ENCODE data around the gene PRORP.
"Not testable (repeated sequence)": the region's sequence is repeated elsewhere in the genome, so short reads cannot be mapped to it uniquely, and the experiment has no call there.

The PRORP gene

DNA sequence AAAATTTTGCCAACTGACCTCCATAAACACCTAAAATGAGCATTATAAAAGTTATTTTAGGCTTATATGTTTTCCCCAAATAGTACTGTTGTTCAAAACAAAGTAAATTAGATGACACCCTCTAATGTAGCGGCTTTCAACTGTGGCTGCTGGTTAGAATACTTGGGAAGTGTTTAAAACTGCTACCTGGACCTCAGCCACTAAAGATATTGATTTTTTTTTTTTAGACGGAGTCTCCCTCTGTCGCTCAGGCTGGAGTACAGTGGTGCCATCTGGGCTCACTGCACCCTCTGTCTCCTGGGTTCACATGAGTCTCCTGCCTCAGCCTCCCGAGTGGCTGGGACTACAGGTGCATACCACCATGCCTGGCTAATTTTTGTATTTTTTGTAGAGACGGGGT lies 16.2 kb downstream of the PRORP start:
- no peak for DNase-seq (ENCODE audit: low read depth)

DNA sequence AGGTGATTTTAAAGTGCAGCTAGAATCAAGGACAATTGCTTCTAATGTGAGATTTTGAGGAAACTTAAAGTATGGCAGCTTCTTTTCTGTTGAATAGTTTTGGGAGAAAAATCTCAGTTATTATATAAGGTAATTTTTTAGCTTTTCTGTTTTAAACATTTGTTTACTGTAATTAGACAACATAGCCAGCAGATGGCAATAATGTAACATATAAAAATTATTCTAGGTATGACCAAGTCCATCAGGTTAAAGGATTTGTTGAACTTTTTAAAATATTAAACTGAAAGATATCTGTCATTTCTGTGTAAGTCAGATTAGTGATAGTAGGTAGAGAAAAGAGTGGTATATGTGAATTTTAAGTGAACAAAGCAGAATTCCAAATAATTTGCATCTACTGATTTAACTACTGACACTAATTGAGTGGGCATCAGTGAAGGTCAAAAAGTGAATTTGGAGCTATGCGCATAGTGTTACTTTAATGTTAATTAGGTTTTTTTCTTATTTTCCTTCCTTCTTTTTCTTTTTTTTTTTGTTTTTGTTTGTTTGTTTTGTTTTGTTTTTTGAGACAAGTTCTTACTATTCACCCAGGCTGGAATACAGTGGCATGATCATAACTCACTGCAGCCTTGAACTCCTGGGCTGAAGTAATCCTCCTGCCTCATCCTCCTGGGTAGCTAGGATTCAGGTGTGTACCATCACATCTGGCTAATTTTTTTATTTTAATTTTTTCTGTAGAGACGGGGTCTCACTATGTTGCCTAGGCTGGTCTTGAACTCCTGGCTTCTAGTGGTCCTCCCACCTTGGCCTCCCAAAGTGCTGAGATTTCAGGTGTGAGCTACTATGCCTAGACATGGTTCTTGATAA lies 18.6 kb downstream of the PRORP start:
- DNase-seq (ENCODE audit: low read depth): no peak

DNA sequence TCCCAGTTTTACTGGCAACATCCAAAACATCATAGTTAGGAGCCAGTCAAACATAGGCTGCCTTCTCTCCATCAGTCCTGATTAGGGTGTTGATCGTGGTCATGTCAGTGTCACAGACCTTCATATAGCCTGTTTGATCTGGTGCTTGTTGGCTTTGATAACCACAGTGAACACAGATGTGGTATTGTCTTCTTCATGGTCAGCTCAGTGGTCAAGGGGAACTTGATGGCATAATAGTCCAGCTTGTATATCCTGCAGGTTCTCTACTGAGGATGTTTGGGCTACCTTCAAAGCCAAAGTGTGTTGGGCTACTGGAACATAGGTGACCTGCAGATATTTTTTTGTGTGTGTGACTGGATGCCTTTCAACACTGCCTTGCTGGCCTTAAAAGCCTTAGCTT lies 21.7 kb downstream of the PRORP start:
- DNase-seq (ENCODE audit: low read depth): no peak

DNA sequence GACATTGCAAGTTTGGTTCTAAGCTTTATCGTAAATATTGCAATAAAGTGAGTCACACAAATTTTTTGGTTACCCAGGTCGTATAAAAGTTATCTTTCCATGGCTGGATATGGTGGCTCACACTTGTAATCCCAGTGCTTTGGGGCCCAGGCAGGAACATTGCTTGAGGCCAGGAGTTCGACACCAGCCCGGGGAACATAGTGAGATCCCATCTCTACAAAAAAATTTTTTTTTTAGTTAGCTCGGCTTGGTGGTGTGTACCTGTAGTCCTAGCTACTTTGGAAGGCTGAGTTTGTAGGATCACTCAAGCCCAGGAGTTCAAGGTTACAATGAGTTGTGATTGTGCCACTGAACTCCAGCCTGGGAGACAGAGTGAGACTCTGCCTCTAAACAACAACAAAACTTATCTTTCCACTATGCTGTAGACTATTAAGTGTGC lies 24.4 kb downstream of the PRORP start:
- no peak for DNase-seq (ENCODE audit: low read depth)

DNA sequence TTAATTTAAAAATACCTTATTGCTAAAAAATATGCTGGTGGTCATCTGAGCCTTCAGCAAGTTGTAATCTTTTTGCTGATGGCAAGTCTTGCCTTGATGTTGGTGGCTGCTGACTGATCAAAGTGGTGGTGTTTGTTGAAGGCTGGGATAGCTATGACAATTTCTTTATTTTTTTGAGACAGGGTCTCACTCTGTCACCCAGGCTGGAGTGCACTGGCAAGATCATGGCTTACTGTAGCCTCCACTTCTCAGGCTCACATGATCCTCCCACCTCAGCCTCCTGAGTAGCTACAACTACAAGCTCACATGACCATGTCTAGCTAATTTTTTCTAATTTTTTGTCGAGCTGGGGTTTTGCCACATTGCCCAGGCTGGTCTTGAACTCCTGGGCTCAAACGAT lies 24.8 kb downstream of the PRORP start:
- no peak for DNase-seq (ENCODE audit: low read depth)

DNA sequence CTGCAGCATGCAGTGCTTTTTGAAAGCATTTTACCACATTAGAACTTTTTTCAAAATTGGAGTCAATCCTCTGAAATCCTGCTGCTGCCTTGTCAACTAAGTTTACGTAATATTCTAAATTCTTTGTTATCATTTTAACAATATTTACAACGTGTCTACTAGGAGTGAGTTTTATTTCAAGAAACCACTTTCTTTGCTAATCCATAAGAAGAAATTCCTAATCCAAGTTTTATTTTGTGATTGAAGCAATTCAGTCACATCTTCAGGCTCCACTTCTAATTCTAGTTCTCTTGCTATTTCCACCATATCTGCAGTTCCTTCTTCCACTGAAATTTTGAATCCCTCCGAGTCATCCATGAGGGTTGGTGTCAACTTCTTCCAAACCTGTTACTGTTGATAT lies 25.4 kb downstream of the PRORP start:
- DNase-seq (ENCODE audit: low read depth): no peak

DNA sequence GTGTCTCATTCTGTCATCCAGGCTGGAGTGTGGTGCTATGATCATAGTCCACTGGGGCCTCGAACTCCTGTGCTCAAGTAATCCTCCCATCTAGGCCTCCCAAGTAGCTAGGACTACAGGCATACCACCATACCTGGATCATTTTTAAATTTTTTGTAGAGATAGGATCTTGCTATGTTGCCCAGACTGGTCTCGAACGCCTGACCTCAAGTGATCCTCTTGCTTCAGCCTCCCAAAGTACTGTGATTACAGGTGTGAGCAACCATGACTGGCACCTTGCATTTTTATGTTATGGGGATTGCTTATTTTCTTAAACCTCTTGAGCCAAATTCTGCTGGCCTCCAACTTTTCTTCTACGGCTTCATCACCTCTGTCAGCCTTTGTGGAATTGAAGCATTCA lies 26.9 kb downstream of the PRORP start:
- no peak for DNase-seq (ENCODE audit: low read depth)

DNA sequence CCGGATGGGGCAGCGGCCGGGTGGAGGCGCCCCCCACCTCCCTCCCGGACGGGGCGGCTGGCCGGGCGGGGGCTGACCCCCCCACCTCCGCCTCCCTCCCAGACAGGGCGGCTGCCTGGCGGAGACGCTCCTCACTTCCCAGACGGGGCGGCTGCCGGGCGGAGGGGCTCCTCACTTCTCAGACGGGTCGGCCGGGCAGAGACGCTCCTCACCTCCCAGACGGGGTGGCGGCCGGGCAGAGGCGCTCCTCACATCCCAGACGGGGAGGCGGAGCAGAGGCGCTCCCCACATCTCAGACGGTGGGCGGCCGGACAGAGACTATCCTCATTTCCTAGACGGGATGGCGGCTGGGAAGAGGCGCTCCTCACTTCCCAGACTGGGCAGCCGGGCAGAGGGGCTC lies 30.2 kb downstream of the PRORP start:
- not testable (repeated sequence) for DNase-seq (ENCODE audit: low read depth)

DNA sequence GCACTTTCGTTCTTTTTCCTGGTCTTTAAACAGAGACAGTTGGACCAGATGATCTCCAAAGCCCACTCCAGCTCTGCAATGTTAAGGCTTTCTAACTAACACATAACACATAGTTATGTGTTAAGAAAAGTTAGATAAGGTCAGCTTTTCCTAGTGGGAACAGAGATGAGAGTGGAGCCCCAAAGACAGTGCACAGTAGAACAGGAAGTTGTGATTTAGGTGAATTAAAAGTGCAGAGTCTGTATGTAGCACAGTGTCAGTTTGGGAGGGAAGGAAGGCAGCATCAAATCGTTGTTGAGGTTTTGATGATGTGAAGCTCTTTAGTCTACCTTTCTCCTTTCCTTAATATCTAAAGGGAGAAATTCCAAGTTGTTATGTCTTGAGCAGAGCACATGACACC lies 31.7 kb downstream of the PRORP start:
- no peak for DNase-seq (ENCODE audit: low read depth)

DNA sequence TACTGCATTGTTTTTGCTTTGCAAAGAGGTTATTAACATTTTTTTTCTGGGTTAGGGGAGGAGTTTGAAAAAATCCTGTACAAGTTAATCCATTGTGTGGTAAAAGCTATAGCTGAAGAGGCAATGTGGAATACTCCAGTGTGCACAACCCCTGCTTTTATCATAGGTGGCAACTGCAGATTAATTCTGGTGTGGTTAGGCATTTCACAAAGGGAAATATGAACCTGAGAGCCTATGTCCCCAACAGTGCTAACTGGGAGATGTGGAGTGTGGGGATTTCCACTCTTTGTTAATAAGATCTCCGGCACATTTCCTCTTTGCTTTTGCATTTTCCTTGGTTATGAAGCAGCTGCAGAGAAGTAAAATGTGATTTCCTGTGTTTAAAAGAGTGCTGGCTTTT lies 33.6 kb downstream of the PRORP start:
- no peak for DNase-seq (ENCODE audit: low read depth)

DNA sequence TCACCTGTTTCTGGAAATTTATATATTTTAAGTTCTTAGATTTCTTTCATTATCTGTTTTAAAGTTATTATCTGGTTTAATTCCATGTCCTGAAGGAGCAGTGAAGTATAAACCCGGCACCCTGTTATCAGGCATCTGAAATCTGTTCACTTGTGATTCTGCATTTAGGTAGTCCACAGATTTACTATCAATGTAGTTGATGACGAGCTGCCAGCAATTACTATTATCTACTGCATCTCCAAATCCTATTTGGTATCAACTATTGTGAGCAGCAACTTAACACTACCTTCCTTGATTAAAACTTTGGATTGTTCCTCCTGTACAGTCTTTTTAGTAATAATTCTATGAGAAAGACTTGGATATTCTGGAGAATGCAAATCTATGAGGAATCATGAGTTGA lies 36.1 kb downstream of the PRORP start:
- DNase-seq (ENCODE audit: low read depth): no peak

DNA sequence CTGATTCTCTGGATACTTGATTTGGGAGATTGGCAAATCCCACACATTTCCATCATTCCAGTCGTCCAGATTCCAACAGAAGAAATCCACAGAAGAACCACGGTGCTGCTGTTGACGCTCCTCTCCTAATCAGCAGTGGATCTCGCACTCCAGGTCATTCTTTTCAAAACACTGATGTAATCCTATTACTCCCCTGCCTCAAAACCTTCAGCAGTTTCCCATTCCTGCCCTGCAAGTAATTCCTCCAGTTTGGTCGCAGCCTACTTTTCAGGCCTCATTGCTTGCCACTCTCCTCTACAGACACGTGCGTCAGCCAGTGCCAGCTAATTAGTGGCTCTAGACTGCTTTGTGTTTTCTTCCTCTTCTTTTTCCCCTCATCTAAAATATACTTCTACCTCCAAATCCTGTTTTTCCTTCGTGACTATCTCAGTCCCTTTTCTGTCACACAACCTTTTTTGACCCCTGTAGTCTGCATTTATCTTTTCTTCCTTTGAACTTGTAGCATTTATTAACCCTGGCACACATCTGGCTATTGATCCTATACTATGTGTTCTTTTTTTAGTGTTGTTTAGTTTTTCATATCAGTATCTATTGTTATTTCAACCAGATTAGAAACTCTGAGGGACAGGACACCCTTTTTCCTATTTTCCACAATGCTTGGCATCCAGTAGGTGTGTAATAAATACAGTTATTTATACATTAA lies 36.8 kb downstream of the PRORP start:
- DNase-seq (ENCODE audit: low read depth): no peak

DNA sequence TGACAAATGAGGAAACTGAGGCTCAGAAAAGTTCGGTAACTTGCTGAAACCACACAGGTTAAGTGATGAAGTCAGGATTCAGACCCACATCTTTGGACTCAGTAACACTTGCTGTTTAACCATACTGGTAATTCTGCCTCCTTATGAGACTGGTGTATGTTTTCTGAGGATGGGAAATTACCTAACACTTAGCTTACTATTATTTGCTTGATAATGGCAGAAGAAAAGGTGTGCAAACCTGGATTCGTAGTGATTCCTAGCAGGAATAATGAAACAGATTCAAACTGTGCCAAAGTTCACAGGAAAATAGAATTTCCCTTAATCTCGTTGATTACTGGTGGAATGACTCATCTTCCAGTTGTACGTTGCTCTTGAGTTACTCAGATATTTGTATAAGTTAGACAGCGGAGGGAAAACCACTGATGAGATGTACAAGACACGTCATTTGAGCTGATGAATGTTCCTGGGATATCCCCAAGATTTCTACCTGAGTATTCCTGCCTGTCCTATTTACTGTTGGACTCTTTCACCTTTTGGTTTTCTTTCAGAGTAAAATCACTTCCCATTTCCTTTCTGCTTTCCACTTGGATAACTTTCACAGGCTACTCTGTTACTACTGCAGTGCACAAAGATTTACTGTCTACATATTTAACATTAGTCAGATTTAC lies 37.5 kb downstream of the PRORP start:
- no peak for DNase-seq (ENCODE audit: low read depth)

DNA sequence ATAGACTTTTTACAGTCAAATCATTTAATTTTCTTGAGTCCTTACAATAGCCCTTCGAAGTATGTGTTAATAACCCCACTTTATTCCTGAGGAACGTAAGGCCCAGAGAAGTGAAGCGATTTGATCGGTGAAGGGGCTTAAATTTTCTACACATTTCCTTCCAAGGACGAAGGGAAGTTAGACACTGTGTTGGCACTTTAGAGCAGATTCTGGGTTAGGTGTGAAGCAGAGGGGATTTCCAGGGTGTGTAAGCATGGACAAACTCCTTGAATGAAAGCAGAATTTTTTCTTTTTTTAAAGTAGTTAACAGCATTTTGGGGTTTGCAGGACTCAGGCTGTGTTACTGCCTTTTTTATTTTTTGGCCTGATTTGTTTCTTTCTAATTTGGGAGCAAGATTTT lies 38.9 kb downstream of the PRORP start:
- DNase-seq (ENCODE audit: low read depth): peak; percentile 11

DNA sequence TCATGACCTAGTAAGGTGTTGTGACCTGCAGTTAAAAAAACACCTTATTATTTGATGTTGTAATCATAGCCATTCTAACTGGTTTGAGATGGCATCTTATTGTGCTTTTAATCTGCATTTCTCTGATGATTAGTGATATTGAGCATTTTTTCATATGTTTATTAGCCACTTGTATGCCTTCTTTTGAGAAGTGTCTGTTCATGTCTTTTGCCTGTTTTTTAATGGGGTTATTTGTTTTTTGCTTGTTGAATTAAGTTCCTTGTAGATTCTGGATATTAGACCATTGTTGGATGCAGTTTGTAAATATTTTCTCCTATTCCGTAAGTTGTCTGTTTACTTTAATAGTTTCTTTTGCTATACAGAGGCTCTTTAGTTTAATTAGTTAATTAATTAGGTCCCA lies 41.0 kb downstream of the PRORP start:
- no peak for DNase-seq (ENCODE audit: low read depth)

DNA sequence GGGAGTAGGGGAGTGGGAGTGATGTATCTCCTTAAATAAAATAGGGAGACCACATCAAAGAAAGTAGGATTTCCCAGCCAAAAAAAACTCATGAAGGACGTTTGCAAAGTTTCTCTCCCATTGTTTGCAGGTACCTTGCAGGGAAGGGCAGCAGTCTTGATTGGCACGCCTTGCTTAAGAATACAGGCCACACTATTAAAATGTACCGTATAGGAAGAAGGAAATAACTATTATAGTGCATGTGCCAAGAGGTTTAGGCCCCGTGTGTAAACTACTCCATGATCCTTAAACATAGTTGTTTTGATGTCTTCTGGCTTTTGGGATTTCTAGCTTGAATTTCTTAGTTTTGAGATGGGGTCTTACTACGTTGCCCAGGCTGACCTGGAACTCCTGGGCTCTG lies 42.5 kb downstream of the PRORP start:
- DNase-seq (ENCODE audit: low read depth): no peak

DNA sequence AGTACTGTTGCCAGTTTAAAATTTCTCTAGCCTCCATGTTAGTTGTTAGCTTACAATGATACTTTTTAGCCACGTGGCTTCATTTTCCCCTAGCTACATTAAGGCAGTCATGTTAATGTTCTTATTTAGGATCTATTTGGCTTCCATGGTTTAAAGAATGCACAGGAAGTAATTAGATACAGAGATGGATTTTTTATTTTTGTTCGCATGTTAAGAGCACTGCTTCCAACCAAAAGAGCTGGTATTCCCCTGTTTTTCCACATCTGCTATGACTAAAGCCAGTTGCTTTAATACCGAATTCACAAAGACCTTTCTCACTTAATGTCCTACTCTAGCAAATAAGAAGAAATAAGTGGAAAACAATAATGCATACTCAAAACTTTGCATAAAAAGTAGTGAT lies 45.1 kb downstream of the PRORP start:
- DNase-seq (ENCODE audit: low read depth): no peak

All from stimulated activated CD8-positive, alpha-beta memory T cell treated with anti-CD3 and anti-CD28 coated beads, Interleukin-15, amount 100 ng/mL, for 1 hour (primary cell).